HepG2 (cell line): ENCODE results near the gene PHLPP2. TPM values are rescaled to one million over a fixed set of nuclear protein-coding genes. Genes with fewer than 3 reads are reported as not detected.

Experiments used
- ARID3A ChIP-seq: IDR thresholded peaks from 2 replicates; pipeline ENCODE4 v1.6.1; 2012; ENCODE audit warnings: low read depth, low read length, improper control_type of control experiment
- ARNT2 ChIP-seq: sonication (generic); formaldehyde crosslinking; IDR thresholded peaks from 2 replicates; pipeline ENCODE4 v1.8.0; 2022; ENCODE audit warnings: mild to moderate bottlenecking, low read depth, missing genetic modification reagents, moderate library complexity
- CEBPB ChIP-seq: IDR thresholded peaks from 2 replicates; pipeline ENCODE4 v1.6.1; 2011; ENCODE audit warnings: low read depth, low read length, improper control_type of control experiment, borderline replicate concordance
- DPF2 ChIP-seq: sonication (generic); formaldehyde crosslinking; IDR thresholded peaks from 2 replicates; pipeline ENCODE4 v1.4.0; 2020; ENCODE audit warnings: mild to moderate bottlenecking, low read depth, missing genetic modification reagents, borderline replicate concordance
- DR1 ChIP-seq: sonication (generic); formaldehyde crosslinking; IDR thresholded peaks from 2 replicates; pipeline ENCODE4 v1.8.0; 2021; ENCODE audit warnings: mild to moderate bottlenecking, missing genetic modification reagents, inconsistent platforms
- FOXM1 ChIP-seq: sonication (generic); formaldehyde crosslinking; IDR thresholded peaks from 2 replicates; pipeline ENCODE4 v1.5.0; 2020; ENCODE audit warnings: missing genetic modification reagents
- HMG20A ChIP-seq: IDR thresholded peaks from 2 replicates; pipeline ENCODE4 v1.6.1; 2016; ENCODE audit warnings: borderline replicate concordance
- HOMEZ ChIP-seq: IDR thresholded peaks from 2 replicates; pipeline ENCODE4 v1.6.1; 2016; ENCODE audit warnings: low read depth
- IRF2 ChIP-seq: IDR thresholded peaks from 2 replicates; pipeline ENCODE4 v1.6.1; 2018; ENCODE audit warnings: missing genetic modification reagents, missing compliant biosample characterization
- KLF9 ChIP-seq: IDR thresholded peaks from 2 replicates; pipeline ENCODE4 v1.6.1; 2016; ENCODE audit warnings: low read depth
- LCORL ChIP-seq, 2 experiments: fragments of 450-650 bp in 1 of 2; sonication (generic) in 1 of 2; formaldehyde crosslinking in 1 of 2; IDR thresholded peaks; 2 replicates each; pipeline versions ENCODE4 v1.5.0 to v1.6.1; 2017 to 2020; ENCODE audit warnings: antibody characterized with exemption in 1 of 2, missing genetic modification reagents in 1 of 2
- MBD4 ChIP-seq: IDR thresholded peaks from 2 replicates; pipeline ENCODE4 v1.6.1; 2012; ENCODE audit warnings: low read length, inconsistent platforms, borderline replicate concordance
- NCOR1 ChIP-seq: fragments of 200-600 bp; sonication (generic); IDR thresholded peaks from 2 replicates; pipeline ENCODE4 v1.7.0; 2017; ENCODE audit warnings: antibody characterized with exemption, low read length, borderline replicate concordance
- NR2F6 ChIP-seq, 2 experiments: IDR thresholded peaks; 2 replicates each; pipeline ENCODE4 v1.6.1; 2016; ENCODE audit warnings: antibody characterized with exemption in 1 of 2, mild to moderate bottlenecking in 1 of 2
- RAD21 ChIP-seq: fragments of 450-650 bp; formaldehyde crosslinking; IDR thresholded peaks from 2 replicates; pipeline ENCODE4 v1.5.0; 2020; ENCODE audit warnings: mild to moderate bottlenecking
- SCMH1 ChIP-seq: sonication (generic); formaldehyde crosslinking; IDR thresholded peaks from 2 replicates; pipeline ENCODE4 v1.9.0; 2021; ENCODE audit warnings: missing genetic modification reagents, mild to moderate bottlenecking, borderline replicate concordance
- SIX1 ChIP-seq: sonication (generic); formaldehyde crosslinking; IDR thresholded peaks from 2 replicates; pipeline ENCODE4 v1.4.0; 2020; ENCODE audit warnings: missing genetic modification reagents, borderline replicate concordance
- SKIL ChIP-seq: sonication (generic); formaldehyde crosslinking; IDR thresholded peaks from 2 replicates; pipeline ENCODE4 v1.8.0; 2022; ENCODE audit warnings: missing genetic modification reagents, mild to moderate bottlenecking, moderate library complexity, borderline replicate concordance
- SRY ChIP-seq: sonication (generic); formaldehyde crosslinking; IDR thresholded peaks from 2 replicates; pipeline ENCODE4 v1.8.0; 2022; ENCODE audit warnings: mild to moderate bottlenecking, missing genetic modification reagents
- ZEB1 ChIP-seq: IDR thresholded peaks from 2 replicates; pipeline ENCODE4 v1.6.1; 2012; ENCODE audit warnings: mild to moderate bottlenecking, low read depth, inconsistent platforms; ENCODE audit not compliant: insufficient replicate concordance
- ZNF414 ChIP-seq: sonication (generic); formaldehyde crosslinking; IDR thresholded peaks from 2 replicates; pipeline ENCODE4 v1.5.0; 2020; ENCODE audit warnings: missing genetic modification reagents
- ZNF713 ChIP-seq: sonication (generic); formaldehyde crosslinking; IDR thresholded peaks from 2 replicates; pipeline ENCODE4 v1.4.0; 2020; ENCODE audit warnings: mild to moderate bottlenecking, missing genetic modification reagents
- ZNF720 ChIP-seq: sonication (generic); formaldehyde crosslinking; IDR thresholded peaks from 2 replicates; pipeline ENCODE4 v1.4.0; 2020; ENCODE audit warnings: missing genetic modification reagents
- ZNF792 ChIP-seq: IDR thresholded peaks from 2 replicates; pipeline ENCODE4 v1.6.1; 2016
- ZNF879 ChIP-seq: sonication (generic); formaldehyde crosslinking; IDR thresholded peaks from 2 replicates; pipeline ENCODE4 v1.8.1; 2023; ENCODE audit warnings: missing genetic modification reagents
- polyA plus RNA-seq, 8 experiments: library from polyadenylated mRNA; depleted of rRNA in 3 of 8; stranded (reverse) in 7 of 8; unstranded in 1 of 8; fragments of >200 nt; fragmentation: Illumina TruSeq in 4 of 8; extraction: Trizol in 4 of 8; gene quantifications; 2 replicates each; pipeline versions ENCODE4 v1.2.1 to v1.2.3, GENCODE V29; 2011 to 2016; ENCODE audit warnings: low read depth in 4 of 8, missing spikeins in 1 of 8, mixed read lengths in 1 of 8; ENCODE audit not compliant: insufficient read depth in 1 of 8
- total RNA-seq, 5 experiments: library from RNA; depleted of rRNA; stranded (reverse); fragments of >200 nt; fragmentation: Illumina TruSeq; extraction: Trizol; gene quantifications; 2 replicates each; pipeline ENCODE4 v1.2.3, GENCODE V29; 2016; ENCODE audit warnings: low read depth in 1 of 5

The PHLPP2 gene
- total and polyA plus RNA-seq, 2 of the 13 experiments (the other 11 are each of a cell fraction or from before 2014, with no cell fraction given) = 8.9 TPM

- TF ChIP-seq ARNT2 (CRISPR knock-in tag) (no peak), NCOR1 (peak; percentile 90), ZNF713 (CRISPR knock-in tag) (no peak), ZNF720 (no peak), FOXM1 (CRISPR knock-in tag) (no peak), ZNF414 (CRISPR knock-in tag) (no peak), SCMH1 (CRISPR knock-in tag) (no peak), LCORL (IDR thresholded peaks at IDR 0.05) (no peak; the same call in 1 of the 2 replicates), LCORL (CRISPR knock-in tag; IDR thresholded peaks at IDR 0.05) (peak; percentile 71; the same call in 1 of the 2 replicates), DPF2 (CRISPR knock-in tag) (0 out of 2 replicates have a peak, but pooled peaks have one; percentile 39), HMG20A (CRISPR knock-in tag) (peak; percentile 66), ZNF879 (CRISPR knock-in tag) (no peak), HOMEZ (peak; percentile 86), KLF9 (CRISPR knock-in tag) (no peak), DR1 (no peak), ARID3A (peak; percentile 86), SIX1 (CRISPR knock-in tag) (0 out of 2 replicates have a peak, but pooled peaks have one; percentile 60), MBD4 (no peak), SKIL (CRISPR knock-in tag) (no peak), SRY (CRISPR knock-in tag) (no peak), IRF2 (CRISPR knock-in tag) (no peak), ZNF792 (CRISPR knock-in tag) (peak; percentile 18; the same call in 1 of the 2 replicates), ZEB1 (no peak), RAD21 (CRISPR knock-in tag) (no peak), NR2F6 (IDR thresholded peaks at IDR 0.05) (peak; percentile 44; the same call in 1 of the 2 replicates), NR2F6 (CRISPR knock-in tag; IDR thresholded peaks at IDR 0.05) (peak; percentile 27; the same call in 1 of the 2 replicates), CEBPB (peak; percentile 56; the same call in 1 of the 2 replicates)
These were observed 57.4 kb downstream of the PHLPP2 start (continued) for GRCh38 chr16:71666928-71667707.
